CD14-positive monocyte (primary cell): ENCODE measurements around the gene KLHL36. TPM values are rescaled to one million over a fixed set of nuclear protein-coding genes. Genes with fewer than 3 reads are reported as not detected.

ENCODE experiments used
- DNase-seq, 3 donors: peaks; one replicate each; pipeline ENCODE4 v3.0.0-alpha.2; 2011 to 2022
- H2AFZ ChIP-seq: 2 replicates; pipeline ENCODE4 v1.6.0; 2012; ENCODE audit warnings: mild to moderate bottlenecking, low read depth, low read length, inconsistent platforms; ENCODE audit not compliant: insufficient read depth, poor library complexity, severe bottlenecking
- H3K27ac ChIP-seq, 2 donors: 1 replicate in 1 of 2; 2 replicates in 1 of 2; pipeline ENCODE4 v1.5.1; 2012 to 2013; ENCODE audit warnings: low read length in 2 of 2, control low read depth in 1 of 2, inconsistent platforms in 1 of 2, low read depth in 1 of 2, mild to moderate bottlenecking in 1 of 2
- H3K27me3 ChIP-seq, 2 donors: one replicate each; pipeline versions ENCODE4 v1.6.0 to v1.6.1; 2011 to 2013; ENCODE audit warnings: low read length in 2 of 2; ENCODE audit not compliant: control insufficient read depth in 2 of 2, insufficient read depth in 2 of 2
- H3K36me3 ChIP-seq, 2 donors: replicated peaks in 1 of 2; 1 replicate in 1 of 2; 2 replicates in 1 of 2; pipeline versions ENCODE4 v1.5.1 to v1.6.1; 2012 to 2013; ENCODE audit warnings: low read length in 2 of 2, control low read depth in 1 of 2, inconsistent platforms in 1 of 2, mild to moderate bottlenecking in 1 of 2; ENCODE audit not compliant: insufficient read depth in 2 of 2, control insufficient read depth in 1 of 2
- H3K4me1 ChIP-seq, 2 donors: 1 replicate in 1 of 2; 2 replicates in 1 of 2; pipeline versions ENCODE4 v1.5.1 to v1.6.1; 2012 to 2013; ENCODE audit warnings: low read length in 2 of 2, control low read depth in 1 of 2, inconsistent platforms in 1 of 2, mild to moderate bottlenecking in 1 of 2, moderate library complexity in 1 of 2; ENCODE audit not compliant: insufficient read depth in 2 of 2, control insufficient read depth in 1 of 2
- H3K4me2 ChIP-seq: replicated peaks from 2 replicates; pipeline ENCODE3; 2012; ENCODE audit warnings: low read length, moderate library complexity, mild to moderate bottlenecking; ENCODE audit not compliant: poor library complexity, severe bottlenecking; ENCODE audit errors: extremely low read depth
- H3K4me3 ChIP-seq, 3 experiments: fragments of 200-600 bp in 1 of 3; sonication (generic) in 1 of 3; replicated peaks in 1 of 3; 1 replicate in 2 of 3; 2 replicates in 1 of 3; pipeline ENCODE4 v1.5.1; 2011 to 2013; ENCODE audit warnings: low read length in 3 of 3, mild to moderate bottlenecking in 3 of 3, control low read depth in 2 of 3, low read depth in 2 of 3, inconsistent platforms in 1 of 3, moderate library complexity in 1 of 3
- H3K79me2 ChIP-seq: 2 replicates; pipeline ENCODE4 v1.6.0; 2012; ENCODE audit warnings: mild to moderate bottlenecking, control low read depth, inconsistent platforms, low read length, moderate library complexity; ENCODE audit not compliant: insufficient read depth
- H3K9ac ChIP-seq: 2 replicates; pipeline ENCODE4 v1.6.0; 2017; ENCODE audit warnings: low read length, mild to moderate bottlenecking; ENCODE audit not compliant: insufficient read depth, poor library complexity, severe bottlenecking
- H3K9me3 ChIP-seq, 2 donors: replicated peaks in 1 of 2; 1 replicate in 1 of 2; 2 replicates in 1 of 2; pipeline versions ENCODE4 v1.5.1 to v1.6.1; 2012 to 2013; ENCODE audit warnings: low read length in 2 of 2, control low read depth in 1 of 2; ENCODE audit not compliant: control insufficient read depth in 1 of 2, insufficient read depth in 1 of 2
- H4K20me1 ChIP-seq: 2 replicates; pipeline ENCODE4 v1.6.0; 2012; ENCODE audit warnings: mild to moderate bottlenecking, low read length, control low read depth, moderate library complexity; ENCODE audit not compliant: insufficient read depth
- H3K27ac Mint-ChIP-seq, 7 donors: one replicate each; pipeline ENCODE4 v1.8.0; 2020; ENCODE audit warnings: mild to moderate bottlenecking in 7 of 7, mixed read lengths in 7 of 7, moderate library complexity in 6 of 7, inconsistent platforms in 2 of 7
- H3K27me3 Mint-ChIP-seq, 3 donors: one replicate each; pipeline ENCODE4 v1.8.0; 2021 to 2022; ENCODE audit warnings: low read depth in 3 of 3, mild to moderate bottlenecking in 3 of 3, mixed read lengths in 3 of 3, moderate library complexity in 3 of 3, inconsistent platforms in 1 of 3
- H3K36me3 Mint-ChIP-seq, 2 donors: one replicate each; pipeline ENCODE4 v1.8.0; 2020; ENCODE audit warnings: mixed read lengths in 2 of 2, inconsistent platforms in 1 of 2, mild to moderate bottlenecking in 1 of 2
- H3K4me1 Mint-ChIP-seq: one replicate; pipeline ENCODE4 v1.8.0; 2020; ENCODE audit warnings: mild to moderate bottlenecking, mixed read lengths
- H3K4me3 Mint-ChIP-seq, 2 donors: one replicate each; pipeline ENCODE4 v1.8.0; 2020; ENCODE audit warnings: mild to moderate bottlenecking in 2 of 2, mixed read lengths in 2 of 2, moderate library complexity in 1 of 2
- H3K9me3 Mint-ChIP-seq, 7 donors: one replicate each; pipeline ENCODE4 v1.8.0; 2020 to 2022; ENCODE audit warnings: mixed read lengths in 7 of 7, mild to moderate bottlenecking in 6 of 7, moderate library complexity in 6 of 7, inconsistent platforms in 2 of 7
- WGBS: methylation state at CpG from one replicate; pipeline ENCODE4 v1.1.5; 2013; ENCODE audit warnings: missing lambda C conversion rate; ENCODE audit not compliant: insufficient coverage; 5-methylcytosine and 5-hydroxymethylcytosine counted together
- intact Hi-C, 2 donors: fragments of 100-400 bp; cut with micrococcal nuclease; formaldehyde crosslinking; loops; one replicate each; pipeline versions ENCODE4 v1.15.0 to v1.15.1; 2023
- polyA plus RNA-seq, 3 donors: library from polyadenylated mRNA; depleted of rRNA in 1 of 3; unstranded in 2 of 3; stranded (reverse) in 1 of 3; fragments of 300-500 nt in 2 of 3; fragments of >200 nt in 1 of 3; fragmentation: Illumina TruSeq in 2 of 3; gene quantifications; 1 replicate in 2 of 3; 2 replicates in 1 of 3; pipeline ENCODE4 v1.2.3, GENCODE V29; 2012 to 2021
- TF ChIP-seq, protein P1 (sequence below): fragments of 200-600 bp; IDR thresholded peaks from one replicate; pipeline ENCODE4 v1.8.0; 2022; ENCODE audit warnings: antibody characterized with exemption, mild to moderate bottlenecking

The KLHL36 gene
- polyA plus RNA-seq, 3 donors = 12.1 to 50.8 (median 14.2) TPM

DNA sequence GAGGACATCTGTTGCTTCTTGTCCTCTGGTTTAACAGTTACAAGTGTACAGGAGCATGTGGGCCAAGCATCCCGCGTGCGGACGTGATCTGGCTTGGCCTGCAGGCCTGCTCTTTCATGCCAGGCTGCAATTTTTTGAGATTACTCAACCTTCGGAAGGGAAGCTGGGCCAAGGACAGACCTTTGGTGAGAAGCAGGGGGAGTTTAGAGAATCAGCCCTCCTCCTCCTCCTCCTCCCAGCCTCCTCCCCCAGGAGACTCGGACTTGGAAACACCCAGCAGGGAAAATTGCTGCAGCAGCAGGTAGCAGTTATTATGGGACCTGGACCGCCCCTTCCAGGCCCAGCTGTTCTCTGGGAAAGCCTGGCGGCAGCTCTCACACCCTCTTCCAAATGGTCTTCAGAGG, 5.1 kb upstream of the KLHL36 start:
- H3K9me3 ChIP-seq = no peaks in the 10 kb centered on the region
- H4K20me1 ChIP-seq = no peaks in the 10 kb centered on the region
- H3K4me2 ChIP-seq = peak overlapping the region; percentile 9
- H3K27ac ChIP-seq = peak overlapping the region; percentile 56 to 63
- H3K4me1 Mint-ChIP-seq = peaks cover 57% of the 10 kb centered on the region
- peaks cover 0 to 7% (median 4%) of the 10 kb centered on the region in 3 donors for H3K27me3 Mint-ChIP-seq
- peak; percentile 44 to 53 (median 44) for DNase-seq
- H3K36me3 Mint-ChIP-seq = peaks cover 0 to 3% of the 10 kb centered on the region in 2 donors
- TF ChIP-seq, protein P1, sequence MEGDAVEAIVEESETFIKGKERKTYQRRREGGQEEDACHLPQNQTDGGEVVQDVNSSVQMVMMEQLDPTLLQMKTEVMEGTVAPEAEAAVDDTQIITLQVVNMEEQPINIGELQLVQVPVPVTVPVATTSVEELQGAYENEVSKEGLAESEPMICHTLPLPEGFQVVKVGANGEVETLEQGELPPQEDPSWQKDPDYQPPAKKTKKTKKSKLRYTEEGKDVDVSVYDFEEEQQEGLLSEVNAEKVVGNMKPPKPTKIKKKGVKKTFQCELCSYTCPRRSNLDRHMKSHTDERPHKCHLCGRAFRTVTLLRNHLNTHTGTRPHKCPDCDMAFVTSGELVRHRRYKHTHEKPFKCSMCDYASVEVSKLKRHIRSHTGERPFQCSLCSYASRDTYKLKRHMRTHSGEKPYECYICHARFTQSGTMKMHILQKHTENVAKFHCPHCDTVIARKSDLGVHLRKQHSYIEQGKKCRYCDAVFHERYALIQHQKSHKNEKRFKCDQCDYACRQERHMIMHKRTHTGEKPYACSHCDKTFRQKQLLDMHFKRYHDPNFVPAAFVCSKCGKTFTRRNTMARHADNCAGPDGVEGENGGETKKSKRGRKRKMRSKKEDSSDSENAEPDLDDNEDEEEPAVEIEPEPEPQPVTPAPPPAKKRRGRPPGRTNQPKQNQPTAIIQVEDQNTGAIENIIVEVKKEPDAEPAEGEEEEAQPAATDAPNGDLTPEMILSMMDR = no peak
- no peaks in the 10 kb centered on the region for H3K36me3 ChIP-seq
- H3K27me3 ChIP-seq = no peaks in the 10 kb centered on the region
- H3K9me3 Mint-ChIP-seq = peaks cover 0 to 1% (median 0%) of the 10 kb centered on the region in 7 donors
- no peak overlapping the region for H3K9ac ChIP-seq
- peak overlapping the region in 1 of 2 donors; percentile 59 for H3K4me3 Mint-ChIP-seq
- H3K4me3 ChIP-seq = no peak overlapping the region
- H3K4me1 ChIP-seq = peaks cover 52 to 53% of the 10 kb centered on the region in 2 donors
- no peaks in the 10 kb centered on the region for H3K79me2 ChIP-seq
- intact Hi-C loops = loop anchor here in 1 of 2 donors (5.0 kb wide), 1 partner anchor 309 kb away; no protein-coding TSS in a partner anchor
- 20% methylated on average over 5 of the region's 8 CpGs for WGBS
- peak overlapping the region; percentile 53 to 91 (median 87) for H3K27ac Mint-ChIP-seq
- peak overlapping the region; percentile 35 for H2AFZ ChIP-seq

GRCh38 chr16:84643674-84644073, 4.6 kb upstream of the KLHL36 start:
- no peaks in the 10 kb centered on the region for H4K20me1 ChIP-seq
- no peaks in the 10 kb centered on the region for H3K9me3 Mint-ChIP-seq
- H3K9me3 ChIP-seq = no peaks in the 10 kb centered on the region
- peaks cover 0 to 7% (median 4%) of the 10 kb centered on the region in 3 donors for H3K27me3 Mint-ChIP-seq
- intact Hi-C loops = loop anchor here in 1 of 2 donors (5.0 kb wide), 1 partner anchor 309 kb away; no protein-coding TSS in a partner anchor
- H3K4me1 ChIP-seq = peaks cover 52 to 53% of the 10 kb centered on the region in 2 donors
- H3K27ac ChIP-seq = peak overlapping the region; percentile 56 to 63
- no peak overlapping the region for H3K4me3 Mint-ChIP-seq
- no peaks in the 10 kb centered on the region for H3K27me3 ChIP-seq
- H2AFZ ChIP-seq = peak overlapping the region; percentile 35
- H3K4me1 Mint-ChIP-seq = peaks cover 57% of the 10 kb centered on the region
- H3K36me3 Mint-ChIP-seq = peaks cover 0 to 3% of the 10 kb centered on the region in 2 donors
- no peaks in the 10 kb centered on the region for H3K79me2 ChIP-seq
- no peaks in the 10 kb centered on the region for H3K36me3 ChIP-seq
- TF ChIP-seq, protein P1 = no peak
- H3K4me2 ChIP-seq = peak overlapping the region; percentile 9
- DNase-seq = no peak
- no peak overlapping the region for H3K4me3 ChIP-seq
- no peak overlapping the region for H3K9ac ChIP-seq
- H3K27ac Mint-ChIP-seq = peak overlapping the region in 3 of 7 donors; percentile 75 to 91 (median 87)
- 100% methylated on average over 1 of the region's 4 CpGs for WGBS
